Measurements from ENCODE around the gene KDF1. TPM values are rescaled to one million over a fixed set of nuclear protein-coding genes. Genes with fewer than 3 reads are reported as not detected.
A peak's percentile ranks its signal among the peaks of the same experiment; 100 is the strongest.

Gene KDF1
- total and polyA plus RNA-seq, 8 donors: 2.9 to 21.6 (median 14.0) TPM

- H3K4me1 ChIP-seq: peaks cover 7 to 22% (median 11%) of the 10 kb centered on the region in 4 donors
- intact Hi-C loops (cut with DNase I; ENCODE audit: low total_unique reads): no loop called here
- 88 to 93% (median 89%) methylated on average over 9 of the region's 9 CpGs for WGBS, 5 donors
- TF ChIP-seq EP300 (IDR thresholded peaks at IDR 0.05) (no peak), POLR2A (IDR thresholded peaks at IDR 0.05) (no peak), CTCF (IDR thresholded peaks at IDR 0.05) (no peak), POLR2AphosphoS5 (IDR thresholded peaks at IDR 0.05) (no peak)
- DNase-seq: no peak
- no peaks in the 10 kb centered on the region for H3K36me3 ChIP-seq
- H3K27ac ChIP-seq: no peak overlapping the region
- H3K27me3 ChIP-seq: peaks cover 0 to 43% (median under 1%) of the 10 kb centered on the region in 3 donors
- H3K4me3 ChIP-seq: no peak overlapping the region
- H3K9me3 ChIP-seq: no peaks in the 10 kb centered on the region
Observed at GRCh38 chr1:26965628-26966027, 5.4 kb upstream of the KDF1 start.

DNA sequence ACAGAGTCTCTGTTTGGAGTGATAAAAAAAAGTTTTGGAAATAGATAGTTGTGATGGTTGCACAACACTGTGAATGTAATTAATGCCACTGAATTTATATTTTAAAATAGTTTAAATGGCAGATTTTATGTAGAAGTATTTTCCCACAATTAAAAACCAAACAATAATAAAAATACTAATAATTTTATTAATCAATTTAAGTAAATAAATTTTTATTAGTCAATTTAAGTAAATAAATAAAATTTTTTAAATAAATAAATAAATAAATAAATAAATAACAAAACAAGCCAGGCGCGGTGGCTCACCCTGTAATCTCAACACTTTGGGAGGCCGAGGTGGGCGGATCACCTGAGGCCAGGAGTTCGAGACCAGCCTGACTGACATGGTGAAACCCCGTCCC is 4.9 kb upstream of the KDF1 start:
- no peaks in the 10 kb centered on the region for H3K36me3 ChIP-seq
- H3K4me3 ChIP-seq: no peak overlapping the region
- DNase-seq: no peak
- peaks cover 8 to 24% (median 14%) of the 10 kb centered on the region in 4 donors for H3K4me1 ChIP-seq
- H3K27me3 ChIP-seq: peaks cover 0 to 48% (median 4%) of the 10 kb centered on the region in 3 donors
- no peak overlapping the region for H3K27ac ChIP-seq
- intact Hi-C loops (cut with DNase I; ENCODE audit: low total_unique reads): no loop called here
- H3K9me3 ChIP-seq: no peaks in the 10 kb centered on the region
- 85 to 95% (median 89%) methylated on average over 6 of the region's 6 CpGs for WGBS, 5 donors
- TF ChIP-seq POLR2A (IDR thresholded peaks at IDR 0.05) (no peak), EP300 (IDR thresholded peaks at IDR 0.05) (no peak), CTCF (IDR thresholded peaks at IDR 0.05) (no peak), POLR2AphosphoS5 (IDR thresholded peaks at IDR 0.05) (no peak)

DNA sequence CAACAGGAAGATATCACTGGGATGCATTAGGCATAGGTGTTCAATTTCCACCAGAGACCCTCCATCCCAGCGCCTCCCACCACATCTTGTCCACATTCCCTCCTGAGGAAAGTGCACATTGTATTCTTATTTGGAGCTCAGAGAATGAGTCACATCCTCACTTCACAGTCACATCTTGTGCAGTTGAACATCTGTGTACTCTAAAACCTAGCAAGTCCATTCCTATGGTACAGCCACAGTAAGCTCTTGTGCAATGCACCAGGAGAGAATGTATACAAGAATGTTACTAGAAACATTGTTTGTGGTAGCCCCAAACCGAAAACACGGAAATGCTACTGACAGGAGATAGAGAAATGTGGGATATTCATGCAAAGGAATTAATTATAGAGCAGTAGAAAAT is 1.6 kb upstream of the KDF1 start:
- DNase-seq: no peak
- no peak overlapping the region for H3K27ac ChIP-seq
- 63 to 77% (median 65%) methylated on average over 3 of the region's 3 CpGs for WGBS, 5 donors
- no peak overlapping the region for H3K4me3 ChIP-seq
- intact Hi-C loops (cut with DNase I; ENCODE audit: low total_unique reads): no loop called here
- no peaks in the 10 kb centered on the region for H3K9me3 ChIP-seq
- H3K36me3 ChIP-seq: no peaks in the 10 kb centered on the region
- TF ChIP-seq CTCF (IDR thresholded peaks at IDR 0.05) (no peak), POLR2A (IDR thresholded peaks at IDR 0.05) (no peak), POLR2AphosphoS5 (IDR thresholded peaks at IDR 0.05) (peak in 1 of 3 donors; percentile 26), EP300 (IDR thresholded peaks at IDR 0.05) (no peak)
- H3K4me1 ChIP-seq: peaks cover 16 to 33% (median 26%) of the 10 kb centered on the region in 4 donors
- H3K27me3 ChIP-seq: peaks cover 3 to 62% (median 25%) of the 10 kb centered on the region in 3 donors

DNA sequence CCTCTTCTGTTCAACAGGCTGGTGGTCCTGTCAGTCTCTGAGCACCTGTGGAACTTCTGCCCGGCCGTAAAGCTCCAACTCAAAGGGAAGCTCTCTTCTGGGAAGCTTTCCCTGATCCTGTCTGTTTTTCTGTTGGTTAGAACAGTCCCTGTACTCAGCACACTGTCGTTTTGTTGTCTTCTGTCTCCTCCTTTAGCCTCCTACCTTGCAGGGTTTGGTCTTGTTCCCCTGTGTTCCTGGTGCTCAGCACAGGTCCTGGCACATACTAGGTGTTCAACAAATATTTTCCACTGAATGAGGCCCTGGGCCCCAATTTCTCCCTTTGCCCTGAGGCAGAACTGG is 328 bp upstream of the KDF1 start:
- Histone ChIP-seq H3K4me1 (peaks cover 16 to 33% (median 26%) of the 10 kb centered on the region in 4 donors), H3K27me3 (peaks cover 3 to 55% (median 25%) of the 10 kb centered on the region in 3 donors), H3K27ac (peak overlapping the region; percentile 73 to 88 (median 84)), H3K4me3 (peak overlapping the region; percentile 57 to 84 (median 68)), H3K9me3 (peaks cover 0 to 5% (median 2%) of the 10 kb centered on the region in 4 donors), H3K36me3 (no peaks in the 10 kb centered on the region)
- no peak for DNase-seq
- WGBS, 5 donors: 5 to 29% (median 12%) methylated on average over 3 of the region's 3 CpGs
- intact Hi-C loops (cut with DNase I; ENCODE audit: low total_unique reads): no loop called here
- TF ChIP-seq POLR2A (IDR thresholded peaks at IDR 0.05) (no peak), POLR2AphosphoS5 (IDR thresholded peaks at IDR 0.05) (no peak), CTCF (IDR thresholded peaks at IDR 0.05) (no peak), EP300 (IDR thresholded peaks at IDR 0.05) (no peak)

Measured in stomach (tissue), 9 donors.